Measurements from ENCODE around the gene CNN3. TPM values are rescaled to one million over a fixed set of nuclear protein-coding genes. Genes with fewer than 3 reads are reported as not detected.
A peak's percentile ranks its signal among the peaks of the same experiment; 100 is the strongest.

The CNN3 gene
- total and polyA plus RNA-seq, 2 of the 4 experiments (the other 2 are of a cell fraction): 249 to 552 TPM

- Histone ChIP-seq H2BK5ac (ENCODE audit: low read depth, low read length, poor library complexity, severe bottlenecking) (no peak overlapping the region), H2AK5ac (ENCODE audit: low read depth, low read length) (peak overlapping the region; percentile 65), H3K4me3 (ENCODE audit: insufficient read depth, low read depth, low read length) (no peak overlapping the region), H3K23ac (ENCODE audit: low read depth, low read length) (peak overlapping the region; percentile 22; the same call in 1 of the 2 replicates), H2BK120ac (ENCODE audit: low read depth, low read length) (peak overlapping the region; percentile 87), H2BK20ac (ENCODE audit: low read depth, low read length) (peak overlapping the region; percentile 69; the same call in 1 of the 2 replicates), H3K79me1 (ENCODE audit: low read depth in 1 of 2, low read length in 2 of 2) (peaks cover 0 to 11% of the 10 kb centered on the region in 2 experiments; a peak in 2 of 4 replicates), H4K8ac (ENCODE audit: low read depth in 2 of 2, low read length in 2 of 2) (peak overlapping the region in 1 of 2 experiments; percentile 33; a peak in 1 of 4 replicates), H4K20me1 (ENCODE audit: insufficient read depth, low read length) (no peaks in the 10 kb centered on the region; the same call in 1 of the 2 replicates), H3K9ac (ENCODE audit: low read depth, low read length) (no peak overlapping the region), H3K14ac (replicated peaks; ENCODE audit: low read depth, low read length) (peak overlapping the region; percentile 53), H3K4ac (ENCODE audit: low read depth, low read length) (peak overlapping the region; percentile 64), H2BK15ac (ENCODE audit: low read depth, low read length) (peak overlapping the region; percentile 5; the same call in 1 of the 3 replicates), H4K91ac (ENCODE audit: insufficient read depth, low read depth, low read length) (0 out of 2 replicates have a peak overlapping the region, but pooled peaks have one; percentile 30), H3K27ac (ENCODE audit: insufficient read depth, low read length) (no peak overlapping the region), H3K27me3 (ENCODE audit: control insufficient read depth, insufficient read depth, low read length) (no peaks in the 10 kb centered on the region), H3K36me3 (ENCODE audit: control insufficient read depth, insufficient read depth, low read length) (no peaks in the 10 kb centered on the region), H3K4me2 (ENCODE audit: low read depth, low read length) (peak overlapping the region; percentile 67; the same call in 1 of the 2 replicates), H2AK9ac (replicated peaks; ENCODE audit: low read depth, low read length, poor library complexity) (peak overlapping the region; percentile 35), H3K18ac (ENCODE audit: low read depth, low read length) (peak overlapping the region; percentile 8; the same call in 1 of the 2 replicates), H4K5ac (ENCODE audit: low read depth, low read length) (no peak overlapping the region), H3K9me1 (ENCODE audit: insufficient read depth, low read length) (peaks cover 5% of the 10 kb centered on the region), H3K9me3 (ENCODE audit: control insufficient read depth, insufficient read depth, low read length) (no peaks in the 10 kb centered on the region), H2AFZ (replicated peaks; ENCODE audit: low read length, poor library complexity) (peak overlapping the region; percentile 77), H3K4me1 (ENCODE audit: control insufficient read depth, insufficient read depth, low read length) (peaks cover 5% of the 10 kb centered on the region), H3K56ac (ENCODE audit: extremely low read depth, insufficient read depth, low read length) (no peak overlapping the region)
- no TSS peak for BruUV-seq (replicated peaks)
- intact Hi-C loops (cut with micrococcal nuclease): loop anchor here (2.0 kb wide), 1 partner anchor 29 kb away; no protein-coding TSS in a partner anchor
- no peak for ATAC-seq (ENCODE audit: low read depth)
- dilution Hi-C loops (cut with HindIII; ENCODE audit: low sequenced_read_pairs, unreplicated experiment): no loop called here
- no peak for TF ChIP-seq RCOR1 (IDR thresholded peaks at IDR 0.05; ENCODE audit: insufficient replicate concordance, low read length)
- TF ChIP-seq, protein P1, sequence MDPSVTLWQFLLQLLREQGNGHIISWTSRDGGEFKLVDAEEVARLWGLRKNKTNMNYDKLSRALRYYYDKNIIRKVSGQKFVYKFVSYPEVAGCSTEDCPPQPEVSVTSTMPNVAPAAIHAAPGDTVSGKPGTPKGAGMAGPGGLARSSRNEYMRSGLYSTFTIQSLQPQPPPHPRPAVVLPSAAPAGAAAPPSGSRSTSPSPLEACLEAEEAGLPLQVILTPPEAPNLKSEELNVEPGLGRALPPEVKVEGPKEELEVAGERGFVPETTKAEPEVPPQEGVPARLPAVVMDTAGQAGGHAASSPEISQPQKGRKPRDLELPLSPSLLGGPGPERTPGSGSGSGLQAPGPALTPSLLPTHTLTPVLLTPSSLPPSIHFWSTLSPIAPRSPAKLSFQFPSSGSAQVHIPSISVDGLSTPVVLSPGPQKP (IDR thresholded peaks at IDR 0.05; ENCODE audit: borderline replicate concordance, low read depth, low read length): no peak
- TF ChIP-seq MAZ (IDR thresholded peaks at IDR 0.05; ENCODE audit: borderline replicate concordance, low read depth, low read length): no peak
- no peak for TF ChIP-seq CHD1 (IDR thresholded peaks at IDR 0.05; ENCODE audit: low read depth, low read length)
- TF ChIP-seq, protein P2, sequence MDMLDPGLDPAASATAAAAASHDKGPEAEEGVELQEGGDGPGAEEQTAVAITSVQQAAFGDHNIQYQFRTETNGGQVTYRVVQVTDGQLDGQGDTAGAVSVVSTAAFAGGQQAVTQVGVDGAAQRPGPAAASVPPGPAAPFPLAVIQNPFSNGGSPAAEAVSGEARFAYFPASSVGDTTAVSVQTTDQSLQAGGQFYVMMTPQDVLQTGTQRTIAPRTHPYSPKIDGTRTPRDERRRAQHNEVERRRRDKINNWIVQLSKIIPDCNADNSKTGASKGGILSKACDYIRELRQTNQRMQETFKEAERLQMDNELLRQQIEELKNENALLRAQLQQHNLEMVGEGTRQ (IDR thresholded peaks at IDR 0.05; ENCODE audit: low read depth, low read length): no peak
- TF ChIP-seq MAFK (IDR thresholded peaks at IDR 0.05; ENCODE audit: low read depth, low read length): no peak
- no peak for TF ChIP-seq BHLHE40 (IDR thresholded peaks at IDR 0.05; ENCODE audit: low read depth, low read length)
- no peak for TF ChIP-seq MXI1 (IDR thresholded peaks at IDR 0.05; ENCODE audit: borderline replicate concordance, low read depth, low read length)
- TF ChIP-seq SMC3 (IDR thresholded peaks at IDR 0.05; ENCODE audit: low read depth, low read length): no peak
- TF ChIP-seq CEBPB (IDR thresholded peaks at IDR 0.05; ENCODE audit: low read depth, low read length): no peak
- TF ChIP-seq FOS (IDR thresholded peaks at IDR 0.05; ENCODE audit: low read depth, low read length): no peak
- no peak for TF ChIP-seq RFX5 (IDR thresholded peaks at IDR 0.05; ENCODE audit: low read depth, low read length)
- TF ChIP-seq NFE2L2 (IDR thresholded peaks at IDR 0.05; ENCODE audit: low read depth, low read length): no peak
- no peak for TF ChIP-seq RAD21 (IDR thresholded peaks at IDR 0.05; ENCODE audit: low read length)
- no peak for TF ChIP-seq POLR2A (IDR thresholded peaks at IDR 0.05; ENCODE audit: low read depth, low read length)
- no peak for TF ChIP-seq CTCF (conservative IDR thresholded peaks at IDR 0.05; ENCODE audit: low read depth, low read length)
- peak; percentile 21 for DNase-seq
- WGBS, 2 experiments (ENCODE audit: extremely low coverage in 2 of 2, insufficient read length in 1 of 2): 83% methylated on average over 1 of the region's 2 CpGs; no CpG with 5 or more reads in 1 of the 2 experiments
- in situ Hi-C loops (cut with MboI; ENCODE audit: low sequenced_read_pairs): loop anchor here (5.0 kb wide), 1 partner anchor 52 kb away; no protein-coding TSS in a partner anchor
- POLR2A ChIA-PET (ENCODE audit: unreplicated experiment): no interaction called here
- CTCF ChIA-PET: interaction anchor here (0.6 to 3.6 kb wide), 18 partner anchors 9 to 383 kb away, joined by 3 to 35 read pairs (median 4); no protein-coding TSS in a partner anchor
Observed at GRCh38 chr1:94855307-94855700, 71.6 kb downstream of the CNN3 start.

All from IMR-90 (cell line).